ENCODE data around the gene IL37. TPM values are rescaled to one million over a fixed set of nuclear protein-coding genes. Genes with fewer than 3 reads are reported as not detected.

Gene IL37
- polyA plus RNA-seq, 1 donor from 2014 or later: not detected

DNA sequence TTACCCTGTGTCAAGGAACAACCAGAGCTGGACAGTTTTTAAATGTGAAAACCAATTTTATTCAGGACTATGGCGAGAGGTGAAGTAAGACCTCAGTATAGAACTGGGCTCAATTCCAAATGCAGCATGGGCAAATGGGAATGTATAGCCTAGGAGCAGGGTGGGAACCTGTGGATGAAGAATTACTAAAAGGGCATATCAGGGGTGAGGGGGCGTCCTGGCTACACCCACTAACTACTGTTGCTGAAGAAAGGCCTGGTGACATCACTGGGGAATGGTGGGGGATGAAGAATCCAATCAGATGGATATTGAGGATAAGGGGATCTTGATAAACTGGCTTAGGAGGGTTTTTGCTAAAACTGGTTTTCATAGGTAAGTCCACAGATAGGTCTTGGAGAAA is 27.3 kb upstream of the IL37 start:
- Histone ChIP-seq H3K27ac (ENCODE audit: low read length) (no peak overlapping the region), H3K27me3 (ENCODE audit: insufficient read depth, low read depth, low read length) (no peaks in the 10 kb centered on the region), H3K9me2 (ENCODE audit: insufficient read depth, low read length) (no peaks in the 10 kb centered on the region), H3K79me2 (replicated peaks; ENCODE audit: insufficient read depth, low read length) (no peaks in the 10 kb centered on the region), H3K9me3 (ENCODE audit: low read length) (no peaks in the 10 kb centered on the region), H2AFZ (ENCODE audit: low read depth, low read length) (no peak overlapping the region), H3K4me3 (ENCODE audit: low read length) (no peak overlapping the region), H4K20me1 (ENCODE audit: insufficient read depth) (no peaks in the 10 kb centered on the region), H3K4me2 (ENCODE audit: low read length) (no peak overlapping the region), H3K9ac (ENCODE audit: low read length) (no peak overlapping the region), H3F3A (ENCODE audit: insufficient read depth, low read length, poor library complexity, severe bottlenecking) (no peaks in the 10 kb centered on the region), H3K36me3 (ENCODE audit: insufficient read depth, low read length) (no peaks in the 10 kb centered on the region)
- TF ChIP-seq SMC3 (conservative IDR thresholded peaks at IDR 0.05; ENCODE audit: poor library complexity) (no peak), RAD21 (conservative IDR thresholded peaks at IDR 0.05) (no peak), EZH2 (IDR thresholded peaks at IDR 0.05; ENCODE audit: borderline replicate concordance, insufficient read depth, low read length, poor library complexity, severe bottlenecking) (no peak), POLR2AphosphoS5 (IDR thresholded peaks at IDR 0.05) (no peak), MXI1 (conservative IDR thresholded peaks at IDR 0.05; ENCODE audit: poor library complexity, severe bottlenecking) (no peak), EP300 (conservative IDR thresholded peaks at IDR 0.05; ENCODE audit: poor library complexity, severe bottlenecking) (no peak)
- TF ChIP-seq, protein P1, sequence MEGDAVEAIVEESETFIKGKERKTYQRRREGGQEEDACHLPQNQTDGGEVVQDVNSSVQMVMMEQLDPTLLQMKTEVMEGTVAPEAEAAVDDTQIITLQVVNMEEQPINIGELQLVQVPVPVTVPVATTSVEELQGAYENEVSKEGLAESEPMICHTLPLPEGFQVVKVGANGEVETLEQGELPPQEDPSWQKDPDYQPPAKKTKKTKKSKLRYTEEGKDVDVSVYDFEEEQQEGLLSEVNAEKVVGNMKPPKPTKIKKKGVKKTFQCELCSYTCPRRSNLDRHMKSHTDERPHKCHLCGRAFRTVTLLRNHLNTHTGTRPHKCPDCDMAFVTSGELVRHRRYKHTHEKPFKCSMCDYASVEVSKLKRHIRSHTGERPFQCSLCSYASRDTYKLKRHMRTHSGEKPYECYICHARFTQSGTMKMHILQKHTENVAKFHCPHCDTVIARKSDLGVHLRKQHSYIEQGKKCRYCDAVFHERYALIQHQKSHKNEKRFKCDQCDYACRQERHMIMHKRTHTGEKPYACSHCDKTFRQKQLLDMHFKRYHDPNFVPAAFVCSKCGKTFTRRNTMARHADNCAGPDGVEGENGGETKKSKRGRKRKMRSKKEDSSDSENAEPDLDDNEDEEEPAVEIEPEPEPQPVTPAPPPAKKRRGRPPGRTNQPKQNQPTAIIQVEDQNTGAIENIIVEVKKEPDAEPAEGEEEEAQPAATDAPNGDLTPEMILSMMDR (IDR thresholded peaks at IDR 0.05; ENCODE audit: poor library complexity, severe bottlenecking): no peak
- TF ChIP-seq, protein P2, sequence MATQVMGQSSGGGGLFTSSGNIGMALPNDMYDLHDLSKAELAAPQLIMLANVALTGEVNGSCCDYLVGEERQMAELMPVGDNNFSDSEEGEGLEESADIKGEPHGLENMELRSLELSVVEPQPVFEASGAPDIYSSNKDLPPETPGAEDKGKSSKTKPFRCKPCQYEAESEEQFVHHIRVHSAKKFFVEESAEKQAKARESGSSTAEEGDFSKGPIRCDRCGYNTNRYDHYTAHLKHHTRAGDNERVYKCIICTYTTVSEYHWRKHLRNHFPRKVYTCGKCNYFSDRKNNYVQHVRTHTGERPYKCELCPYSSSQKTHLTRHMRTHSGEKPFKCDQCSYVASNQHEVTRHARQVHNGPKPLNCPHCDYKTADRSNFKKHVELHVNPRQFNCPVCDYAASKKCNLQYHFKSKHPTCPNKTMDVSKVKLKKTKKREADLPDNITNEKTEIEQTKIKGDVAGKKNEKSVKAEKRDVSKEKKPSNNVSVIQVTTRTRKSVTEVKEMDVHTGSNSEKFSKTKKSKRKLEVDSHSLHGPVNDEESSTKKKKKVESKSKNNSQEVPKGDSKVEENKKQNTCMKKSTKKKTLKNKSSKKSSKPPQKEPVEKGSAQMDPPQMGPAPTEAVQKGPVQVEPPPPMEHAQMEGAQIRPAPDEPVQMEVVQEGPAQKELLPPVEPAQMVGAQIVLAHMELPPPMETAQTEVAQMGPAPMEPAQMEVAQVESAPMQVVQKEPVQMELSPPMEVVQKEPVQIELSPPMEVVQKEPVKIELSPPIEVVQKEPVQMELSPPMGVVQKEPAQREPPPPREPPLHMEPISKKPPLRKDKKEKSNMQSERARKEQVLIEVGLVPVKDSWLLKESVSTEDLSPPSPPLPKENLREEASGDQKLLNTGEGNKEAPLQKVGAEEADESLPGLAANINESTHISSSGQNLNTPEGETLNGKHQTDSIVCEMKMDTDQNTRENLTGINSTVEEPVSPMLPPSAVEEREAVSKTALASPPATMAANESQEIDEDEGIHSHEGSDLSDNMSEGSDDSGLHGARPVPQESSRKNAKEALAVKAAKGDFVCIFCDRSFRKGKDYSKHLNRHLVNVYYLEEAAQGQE (IDR thresholded peaks at IDR 0.05; ENCODE audit: borderline replicate concordance): no peak

DNA sequence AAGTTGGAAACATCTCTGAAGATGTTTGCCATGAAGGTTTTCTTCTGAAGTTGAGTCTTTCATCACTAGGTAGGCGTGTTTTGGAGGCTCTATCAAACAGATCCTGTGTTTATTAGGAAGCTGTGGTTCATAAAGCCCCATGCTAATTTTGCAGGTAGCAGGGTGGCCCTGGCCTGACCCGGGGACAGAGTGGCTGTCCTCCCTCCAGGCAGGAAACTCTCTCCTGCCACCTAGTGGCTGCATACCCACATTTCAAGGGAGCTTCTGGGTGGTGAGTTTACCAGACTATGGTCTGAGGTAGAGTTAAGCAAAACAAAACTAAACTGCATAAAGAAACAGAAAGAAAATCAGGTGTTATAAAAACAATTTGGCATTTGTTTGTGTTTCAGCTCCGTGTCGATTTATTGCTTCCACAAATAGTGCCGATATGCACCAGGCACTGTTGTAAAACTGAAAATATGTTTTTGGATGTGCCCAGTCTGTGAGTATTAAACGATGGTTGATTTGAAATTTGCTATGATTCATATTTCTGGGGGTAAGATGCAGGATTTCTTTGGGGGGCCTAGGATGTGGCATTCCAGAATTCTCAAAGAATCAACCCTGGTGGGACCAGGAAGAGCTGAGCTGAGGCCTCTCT is 26.0 kb upstream of the IL37 start:
- TF ChIP-seq, protein P1 (IDR thresholded peaks at IDR 0.05; ENCODE audit: poor library complexity, severe bottlenecking): peak; percentile 11
- TF ChIP-seq MXI1 (conservative IDR thresholded peaks at IDR 0.05; ENCODE audit: poor library complexity, severe bottlenecking) (no peak), RAD21 (conservative IDR thresholded peaks at IDR 0.05) (no peak), POLR2AphosphoS5 (IDR thresholded peaks at IDR 0.05) (no peak)
- no peak overlapping the region for H3K27ac ChIP-seq (ENCODE audit: low read length)
- H3K79me2 ChIP-seq (replicated peaks; ENCODE audit: insufficient read depth, low read length): no peaks in the 10 kb centered on the region
- no peak overlapping the region for H3K4me2 ChIP-seq (ENCODE audit: low read length)
- H3K4me3 ChIP-seq (ENCODE audit: low read length): no peak overlapping the region
- H3K27me3 ChIP-seq (ENCODE audit: insufficient read depth, low read depth, low read length): no peaks in the 10 kb centered on the region
- H2AFZ ChIP-seq (ENCODE audit: low read depth, low read length): no peak overlapping the region
- no peaks in the 10 kb centered on the region for H3F3A ChIP-seq (ENCODE audit: insufficient read depth, low read length, poor library complexity, severe bottlenecking)
- H3K36me3 ChIP-seq (ENCODE audit: insufficient read depth, low read length): no peaks in the 10 kb centered on the region
- no peaks in the 10 kb centered on the region for H3K9me3 ChIP-seq (ENCODE audit: low read length)
- no peak overlapping the region for H3K9ac ChIP-seq (ENCODE audit: low read length)
- H4K20me1 ChIP-seq (ENCODE audit: insufficient read depth): no peaks in the 10 kb centered on the region
- H3K9me2 ChIP-seq (ENCODE audit: insufficient read depth, low read length): no peaks in the 10 kb centered on the region

All from neural cell (in vitro differentiated cells).